Activated CD4-positive, alpha-beta T cell treated with anti-CD3 and anti-CD28 coated beads, Interleukin-2, Interleukin-6, amounts not matched to agents 100 ng/mL and 50 ng/mL, durations not matched to agents 16 hours and 8 hours (primary cell): ENCODE measurements around the gene TEX28.
"Not testable (repeated sequence)": the region's sequence is repeated elsewhere in the genome, so short reads cannot be mapped to it uniquely, and the experiment has no call there.

Source experiments
- DNase-seq: peaks from one replicate; pipeline ENCODE4 v3.0.0-alpha.2; 2020

TEX28 gene, protein sequence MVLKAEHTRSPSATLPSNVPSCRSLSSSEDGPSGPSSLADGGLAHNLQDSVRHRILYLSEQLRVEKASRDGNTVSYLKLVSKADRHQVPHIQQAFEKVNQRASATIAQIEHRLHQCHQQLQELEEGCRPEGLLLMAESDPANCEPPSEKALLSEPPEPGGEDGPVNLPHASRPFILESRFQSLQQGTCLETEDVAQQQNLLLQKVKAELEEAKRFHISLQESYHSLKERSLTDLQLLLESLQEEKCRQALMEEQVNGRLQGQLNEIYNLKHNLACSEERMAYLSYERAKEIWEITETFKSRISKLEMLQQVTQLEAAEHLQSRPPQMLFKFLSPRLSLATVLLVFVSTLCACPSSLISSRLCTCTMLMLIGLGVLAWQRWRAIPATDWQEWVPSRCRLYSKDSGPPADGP

DNA sequence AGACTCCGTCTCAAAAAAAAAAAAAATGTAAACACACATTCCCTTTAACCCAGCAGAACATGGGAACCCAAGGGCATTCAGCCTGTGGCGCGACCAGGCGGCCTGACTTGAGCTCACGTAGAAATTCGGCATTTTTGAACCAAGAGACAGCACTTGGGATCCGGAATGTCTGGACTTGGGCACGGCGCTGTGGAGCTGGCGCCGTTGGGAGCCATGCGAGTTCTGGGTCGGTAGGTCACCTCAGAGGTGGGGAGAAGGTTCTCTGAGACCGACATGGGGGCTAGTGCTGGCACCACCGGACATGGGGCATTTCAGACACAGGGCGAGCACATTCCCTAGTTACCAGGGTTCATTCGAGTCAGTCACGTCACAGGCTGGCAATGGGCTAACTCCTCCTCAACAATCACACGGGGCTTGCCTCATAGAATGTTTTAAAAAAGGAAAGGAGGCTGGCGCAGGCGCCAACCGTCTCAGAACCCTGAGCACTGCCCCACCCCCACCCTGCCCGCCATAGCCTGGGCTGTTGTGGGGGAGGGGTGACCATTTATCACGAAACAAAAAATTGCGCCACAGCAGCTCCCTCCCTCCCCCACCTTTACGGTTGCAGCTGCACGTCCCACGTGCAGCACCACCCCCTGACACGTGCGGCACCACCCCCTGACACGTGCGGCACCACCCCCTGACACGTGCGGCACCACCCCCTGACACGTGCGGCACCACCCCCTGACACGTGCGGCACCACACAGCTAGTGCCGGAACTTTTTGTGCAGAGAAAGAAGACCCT, at the start of gene TEX28:
Gene TEX28 (minus strand): TSS at position 334 of the 784 bp plus-strand sequence. CDS start 3,007 bp downstream, outside the sequence.
- DNase-seq, result no peak

DNA sequence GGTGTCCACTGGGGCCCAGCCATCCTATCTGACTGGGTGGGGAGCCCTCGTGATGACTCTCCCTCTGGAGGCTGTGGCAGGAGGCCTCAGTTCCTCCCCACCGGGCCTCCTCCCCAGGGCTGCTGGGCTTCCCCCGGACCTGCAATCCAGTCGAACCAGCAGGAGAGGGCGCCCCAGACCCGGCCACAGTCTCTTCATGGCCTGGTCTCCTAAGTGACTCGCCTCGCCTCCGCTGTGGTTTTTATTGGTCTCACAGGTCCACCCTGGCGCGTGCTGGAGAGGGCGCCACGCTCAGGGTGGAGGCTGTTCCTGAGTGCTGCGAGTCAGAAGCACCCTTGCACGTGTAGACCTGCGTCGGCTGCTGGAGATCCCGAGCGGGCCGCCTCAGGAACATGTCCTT, 48.7 kb upstream of the TEX28 start:
- DNase-seq, result not testable (repeated sequence)

DNA sequence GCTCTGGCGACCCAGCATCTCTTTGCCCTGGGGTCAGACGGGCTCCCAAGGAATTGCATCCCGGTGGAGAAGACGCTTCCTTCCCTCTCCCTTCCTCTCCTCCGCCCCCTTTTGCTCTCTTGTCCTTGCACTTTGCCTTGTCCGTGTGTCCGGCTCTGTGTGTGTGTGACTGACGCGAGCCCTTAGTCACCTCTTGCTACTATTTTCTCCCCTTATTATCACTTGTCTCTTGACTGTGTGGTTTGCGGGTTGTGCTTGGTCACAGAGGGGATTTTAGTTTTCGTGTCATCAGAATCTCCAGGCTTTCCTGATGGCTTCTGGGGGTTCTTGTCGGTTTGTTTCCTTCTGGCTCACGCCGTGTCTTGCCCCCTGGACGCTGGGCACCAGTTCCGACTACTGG, 48.1 kb upstream of the TEX28 start:
- DNase-seq, result not testable (repeated sequence)

DNA sequence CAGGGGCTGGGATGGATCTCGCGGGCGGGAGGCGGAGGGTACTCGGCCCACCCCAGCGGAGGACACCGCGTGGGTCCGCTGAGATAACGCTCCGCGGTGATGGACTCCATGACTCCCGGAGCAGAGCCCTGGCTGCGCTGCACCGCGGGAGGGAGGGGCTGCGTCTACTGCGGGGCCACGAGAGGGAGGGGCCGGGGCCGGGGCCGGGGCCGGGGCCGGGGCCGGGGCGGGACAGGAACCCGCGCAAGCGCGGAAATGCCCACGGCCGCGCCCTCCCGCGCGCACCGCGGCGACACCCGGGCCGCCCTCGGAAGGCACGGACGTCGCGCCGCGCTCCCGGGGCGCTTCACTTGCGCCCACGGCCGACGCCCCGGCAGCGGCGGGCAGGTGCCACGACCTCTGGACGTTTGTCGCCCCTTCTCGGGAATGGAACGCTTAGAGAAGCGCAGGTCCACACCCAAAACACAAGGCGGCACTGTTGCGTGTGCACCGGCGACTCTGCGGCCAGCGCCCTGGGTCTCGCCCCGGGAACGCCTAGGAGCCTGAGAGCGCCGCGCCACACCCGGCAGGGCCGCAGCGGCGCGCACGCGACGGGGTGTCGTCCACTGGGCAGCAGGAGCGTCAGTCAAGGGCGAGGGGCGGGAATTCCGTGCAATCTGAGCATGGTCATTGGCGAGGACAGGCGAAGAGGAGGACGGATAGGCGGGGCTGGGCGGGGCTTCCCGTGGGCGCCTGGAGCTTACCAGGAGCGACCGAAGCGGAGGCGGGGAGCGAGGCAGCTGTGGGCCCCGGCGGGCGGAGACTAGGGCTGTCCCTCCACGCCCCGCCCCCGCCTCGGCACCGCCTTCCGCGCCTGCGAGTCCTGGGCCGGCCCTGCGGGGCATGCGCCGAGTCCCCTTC, 46.7 kb upstream of the TEX28 start:
- DNase-seq, result not testable (repeated sequence)

DNA sequence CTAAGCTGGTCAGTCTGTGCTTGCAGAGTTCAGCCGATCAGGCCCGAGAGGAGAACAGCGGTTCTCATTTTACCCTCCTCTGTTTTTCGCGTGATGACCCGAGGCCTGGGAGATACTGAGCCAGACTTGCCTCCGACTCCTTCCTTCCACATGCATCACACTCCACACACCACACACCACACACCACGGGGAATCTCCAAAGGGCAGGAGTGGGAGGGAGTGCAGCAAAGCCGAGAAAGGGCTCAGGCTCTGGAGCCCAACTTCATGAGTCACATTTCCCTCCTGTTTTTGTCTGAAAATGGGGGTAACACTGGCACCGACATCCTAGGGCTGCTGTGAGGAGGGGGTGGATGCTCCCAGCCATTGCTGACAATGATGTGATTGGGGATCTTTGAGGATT, 39.6 kb upstream of the TEX28 start:
- no peak for DNase-seq

DNA sequence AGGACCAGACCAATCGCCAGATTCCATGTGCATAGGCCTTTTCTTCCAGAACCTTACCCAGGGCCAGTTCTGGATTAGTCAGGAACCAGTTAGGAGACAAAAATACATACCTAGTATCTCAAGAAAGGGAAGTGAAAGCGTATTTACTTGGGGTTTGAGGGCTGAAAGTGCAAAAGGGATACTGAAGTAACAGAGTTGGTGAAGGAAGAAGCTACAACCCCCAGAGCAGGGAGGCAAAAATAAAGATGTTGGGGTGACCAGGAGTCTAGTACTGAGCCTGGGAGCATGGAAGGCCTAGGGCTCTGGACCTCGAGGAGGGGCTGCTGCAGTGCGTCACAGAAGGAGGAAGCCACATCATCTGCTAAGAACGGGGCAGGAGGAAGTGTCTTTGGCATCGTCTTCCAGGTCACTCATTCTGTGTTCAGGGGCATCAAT, 38.9 kb upstream of the TEX28 start:
- no peak for DNase-seq

DNA sequence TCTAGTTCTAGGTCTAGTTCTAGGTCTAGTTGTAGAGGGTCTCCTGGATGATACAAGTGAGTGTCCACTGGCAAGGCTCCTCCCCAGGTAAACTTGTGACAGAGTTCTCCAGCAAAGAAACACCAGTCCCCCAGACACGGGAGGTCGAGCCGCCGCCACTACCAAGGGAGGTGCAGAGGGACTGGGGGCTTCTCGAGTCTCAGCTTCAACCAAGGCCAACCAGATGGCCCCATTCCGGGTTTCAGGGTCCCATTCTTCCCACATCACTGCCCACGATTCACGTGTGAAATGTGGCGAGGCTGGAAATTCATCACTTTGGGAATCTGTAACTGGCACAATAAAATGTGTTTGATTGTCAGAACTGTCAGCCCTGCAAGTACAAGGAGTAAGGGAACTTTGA, 38.2 kb upstream of the TEX28 start:
- no peak for DNase-seq

DNA sequence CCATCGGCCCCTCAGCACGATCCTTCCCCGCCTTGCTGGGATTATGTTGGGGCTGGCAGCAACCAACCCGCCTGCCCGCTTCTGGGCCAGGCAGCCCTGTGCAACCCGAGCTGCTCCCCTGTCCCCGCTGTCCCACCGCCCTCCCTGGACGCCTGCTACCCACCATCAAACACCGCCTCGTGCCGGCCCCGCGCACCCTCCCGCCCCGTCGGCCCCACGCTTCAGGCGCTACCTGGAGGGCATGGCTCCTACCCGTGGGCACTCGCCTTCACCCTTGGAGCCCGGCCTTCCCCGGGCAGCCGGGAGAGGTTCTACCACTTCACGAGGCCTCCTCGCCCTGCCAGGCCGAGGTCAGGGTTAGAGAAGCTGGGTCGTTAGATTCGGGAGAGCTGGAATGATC, 37.6 kb upstream of the TEX28 start:
- DNase-seq, result no peak

DNA sequence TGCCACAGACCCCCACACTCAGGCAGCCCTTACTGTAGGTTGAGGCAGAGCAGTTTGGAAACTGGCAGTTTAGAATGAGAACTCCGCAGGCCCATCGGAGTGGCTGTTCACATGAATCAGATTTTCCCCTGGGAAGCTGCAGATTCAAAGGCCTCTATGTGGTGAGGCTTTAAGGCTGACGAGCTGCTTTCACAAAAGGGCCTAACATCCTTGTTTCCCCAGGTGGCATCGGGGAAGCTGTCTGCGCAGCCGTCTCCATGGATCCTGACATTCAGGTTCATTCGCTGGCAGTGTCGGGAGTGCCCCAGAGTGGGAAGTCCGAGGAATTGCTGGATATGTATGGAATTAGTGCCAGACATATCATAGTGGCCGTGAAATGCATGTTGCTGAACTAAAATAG, 34.4 kb upstream of the TEX28 start:
- no peak for DNase-seq

DNA sequence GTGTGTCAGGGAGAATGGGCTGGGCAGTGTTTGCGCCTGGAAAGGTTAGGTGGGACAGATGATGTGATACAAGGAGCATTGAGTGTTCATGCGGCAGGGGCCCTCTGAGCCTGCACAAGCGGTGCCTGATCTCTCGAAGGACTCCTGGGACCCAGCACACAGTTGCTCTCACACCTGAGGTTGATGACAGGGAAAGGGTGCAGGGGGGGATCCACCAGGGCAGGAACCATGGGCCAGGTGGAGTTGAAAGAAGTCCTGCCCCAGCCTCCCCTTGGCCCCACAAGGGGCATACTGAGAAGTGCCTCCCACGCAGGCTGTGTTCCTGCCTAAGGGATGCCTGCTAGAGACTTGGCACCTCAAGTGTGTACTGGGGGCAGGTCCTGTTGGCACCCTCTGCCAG, 33.7 kb upstream of the TEX28 start:
- DNase-seq, result no peak

DNA sequence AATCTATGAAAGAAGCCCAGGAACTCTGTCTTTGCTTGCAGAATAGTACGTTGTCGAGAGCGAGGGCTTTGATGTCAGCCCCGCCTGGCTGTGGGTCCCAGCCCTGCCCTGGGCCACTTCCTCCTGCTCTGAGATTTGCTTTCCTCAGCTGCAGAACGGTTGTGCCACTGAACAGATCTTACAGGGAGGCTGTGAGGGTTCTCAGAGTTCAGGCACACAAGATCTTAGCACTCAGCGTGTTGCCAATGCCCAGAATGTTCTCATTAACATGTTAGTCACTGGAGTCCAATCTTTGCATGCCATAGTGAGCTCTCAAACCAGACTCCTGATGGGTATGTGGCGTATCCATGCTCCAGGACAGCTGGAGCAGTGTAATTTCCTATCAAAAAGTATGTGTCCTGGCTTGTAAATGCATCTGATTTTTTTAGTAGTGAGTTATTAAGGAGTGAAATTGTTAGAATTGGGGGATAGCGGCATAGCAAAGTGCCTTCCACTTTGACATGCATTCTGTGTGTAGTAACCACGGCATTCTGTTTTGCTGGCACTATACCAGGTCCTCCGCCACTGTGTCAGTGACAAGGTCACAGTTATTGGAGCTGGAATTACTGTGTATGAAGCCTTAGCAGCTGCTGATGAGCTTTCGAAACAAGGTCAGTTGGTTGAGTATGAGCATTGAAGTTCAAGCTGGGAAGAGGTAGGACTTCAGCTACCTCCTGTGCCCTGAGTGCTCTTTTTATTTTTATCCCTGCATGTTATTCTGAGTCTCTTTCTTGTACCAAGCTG, 32.3 kb upstream of the TEX28 start:
- DNase-seq, result no peak

DNA sequence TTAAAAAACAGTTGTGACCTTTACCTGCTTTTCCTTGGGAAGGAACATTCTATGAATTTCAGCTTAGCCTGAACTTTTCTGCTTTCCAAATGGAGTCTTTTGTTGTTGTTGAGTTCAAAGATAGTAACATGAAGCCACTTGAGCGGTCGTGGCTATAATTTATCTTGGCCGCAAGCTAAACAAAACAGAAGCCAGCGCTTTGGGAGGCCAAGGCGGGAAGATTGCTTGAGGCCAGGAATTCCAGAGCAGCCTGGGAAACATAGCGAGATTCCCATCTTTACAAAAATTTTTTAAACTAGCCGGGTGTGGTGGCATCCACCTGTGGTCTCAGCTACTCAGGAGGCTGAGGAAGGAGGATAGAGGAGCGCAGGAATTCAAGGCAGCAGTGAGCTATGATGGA, 30.6 kb upstream of the TEX28 start:
- no peak for DNase-seq

DNA sequence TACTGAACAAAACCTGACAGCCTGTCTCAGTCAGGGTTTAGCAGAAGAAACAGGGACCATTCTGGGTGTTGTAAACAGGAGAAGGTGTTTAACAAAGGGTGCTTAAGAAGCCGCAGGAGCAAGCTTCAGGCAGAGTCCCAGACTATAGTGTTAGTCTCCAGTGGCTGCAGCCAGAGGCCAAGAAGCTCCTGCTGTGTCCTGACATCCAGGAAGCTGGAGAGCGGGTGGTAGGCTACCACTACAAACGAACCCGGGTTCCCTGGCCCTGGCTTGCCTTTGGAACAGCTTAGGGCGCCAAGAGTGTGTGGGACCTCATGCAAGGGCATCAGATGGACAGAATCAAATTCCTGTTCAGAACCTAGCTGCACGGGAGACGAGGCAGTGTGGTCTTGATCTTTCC, 28.6 kb upstream of the TEX28 start:
- no peak for DNase-seq

DNA sequence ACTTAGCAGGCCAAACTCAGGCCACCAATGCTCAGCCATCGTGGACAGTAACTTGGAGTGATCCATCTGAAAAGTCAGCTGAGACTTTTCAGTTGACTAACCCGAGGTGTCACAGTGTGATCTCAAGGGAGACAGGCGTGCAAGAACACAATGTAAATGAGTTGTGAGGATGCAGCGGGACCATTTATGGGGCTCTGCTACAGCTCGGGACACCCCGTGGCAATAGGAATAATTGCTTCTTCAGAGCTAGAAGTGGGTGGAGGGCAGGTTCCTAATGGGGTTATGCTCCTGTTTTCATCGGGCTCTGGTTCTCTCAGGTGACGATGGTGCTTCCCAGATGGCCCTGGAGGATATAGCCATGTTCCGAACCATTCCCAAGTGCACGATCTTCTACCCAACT, 28.0 kb upstream of the TEX28 start:
- DNase-seq, result no peak

DNA sequence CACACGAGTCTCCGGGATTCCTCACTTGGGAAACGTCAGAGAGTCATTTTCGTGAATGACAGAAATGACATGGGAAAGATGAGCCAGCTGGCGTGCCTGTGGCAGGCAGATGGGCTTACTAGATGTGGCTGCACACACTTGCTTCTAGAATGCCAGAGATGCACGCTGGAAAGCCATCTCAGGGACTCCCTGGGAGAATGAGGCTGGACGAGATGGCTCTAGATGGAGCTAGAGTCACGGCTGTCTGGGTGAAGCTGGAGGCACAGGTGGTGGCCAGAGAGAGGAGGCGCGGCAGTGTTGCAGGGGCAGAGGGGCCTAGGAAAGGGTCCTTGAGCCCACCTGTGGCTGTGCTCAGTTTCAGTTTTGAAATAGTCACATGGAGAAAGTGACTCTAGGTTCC, 26.7 kb upstream of the TEX28 start:
- DNase-seq, result no peak

DNA sequence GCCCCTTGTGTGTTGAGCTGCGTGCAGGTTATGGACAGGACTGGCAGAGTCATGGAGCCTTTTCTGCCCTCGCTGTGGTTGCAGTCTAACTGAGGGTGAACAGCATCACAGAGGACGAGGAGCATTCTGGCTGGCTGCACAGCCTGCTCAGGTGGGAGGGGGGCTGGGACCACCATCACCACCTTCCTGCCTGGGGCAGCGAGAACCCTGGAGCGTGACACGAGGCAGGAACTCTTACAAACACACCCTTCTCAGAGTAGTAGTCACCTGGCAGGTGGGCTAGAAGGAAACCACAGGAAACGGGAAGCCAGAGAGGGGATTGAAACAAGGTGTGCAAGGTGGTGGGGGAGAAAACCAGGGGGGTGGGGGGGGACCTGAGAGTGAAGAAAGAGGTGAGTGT, 26.2 kb upstream of the TEX28 start:
- DNase-seq, result no peak

DNA sequence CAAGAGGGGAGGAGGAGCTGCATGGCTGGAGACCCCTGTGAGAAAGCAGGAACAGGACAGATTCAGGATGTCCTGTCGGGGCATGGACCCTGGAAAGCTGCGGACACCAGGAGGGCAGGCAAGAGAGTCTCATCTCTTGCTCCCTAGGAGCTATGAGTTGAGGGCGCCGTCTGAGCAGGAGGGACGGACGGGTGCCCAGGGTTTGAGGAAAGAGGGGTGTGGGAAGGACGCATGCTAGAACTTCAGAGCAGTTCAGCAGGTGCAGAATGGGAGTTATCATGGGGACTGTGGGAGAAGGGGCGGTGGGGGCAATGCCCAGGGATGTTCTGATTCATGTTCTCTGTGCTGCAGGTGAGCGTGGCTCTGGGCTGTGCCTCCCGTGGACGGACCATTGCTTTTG, 25.5 kb upstream of the TEX28 start:
- DNase-seq, result no peak

DNA sequence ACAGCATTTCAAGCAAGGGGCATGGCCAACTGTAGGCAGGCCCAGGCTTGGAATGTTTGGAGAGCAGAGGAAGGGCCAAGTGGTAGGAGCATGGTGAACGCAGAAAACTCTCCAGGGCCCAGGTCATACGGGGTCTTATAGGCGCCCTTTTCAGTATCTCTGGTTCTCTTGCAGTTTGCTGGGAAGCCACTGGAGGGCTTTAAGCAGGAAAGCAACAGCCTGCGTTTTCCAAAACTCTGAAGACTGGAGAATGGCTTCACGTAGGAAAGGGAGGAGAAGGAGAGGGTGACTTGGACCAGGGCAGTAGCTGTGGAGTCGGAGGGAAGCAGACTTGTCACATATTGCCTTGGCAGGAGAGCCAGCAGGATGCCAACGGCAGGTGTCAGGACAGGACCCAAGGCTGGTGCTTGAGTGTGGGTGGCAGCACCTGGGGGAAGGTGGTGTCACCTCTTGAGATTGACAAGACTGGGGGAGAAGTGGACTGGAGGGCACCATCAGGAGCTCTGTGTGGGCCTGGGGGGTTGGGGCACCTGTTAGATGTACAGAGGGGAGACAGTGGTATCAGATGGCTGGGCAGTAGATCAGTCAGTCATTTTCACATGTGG, 22.6 kb upstream of the TEX28 start:
- no peak for DNase-seq

DNA sequence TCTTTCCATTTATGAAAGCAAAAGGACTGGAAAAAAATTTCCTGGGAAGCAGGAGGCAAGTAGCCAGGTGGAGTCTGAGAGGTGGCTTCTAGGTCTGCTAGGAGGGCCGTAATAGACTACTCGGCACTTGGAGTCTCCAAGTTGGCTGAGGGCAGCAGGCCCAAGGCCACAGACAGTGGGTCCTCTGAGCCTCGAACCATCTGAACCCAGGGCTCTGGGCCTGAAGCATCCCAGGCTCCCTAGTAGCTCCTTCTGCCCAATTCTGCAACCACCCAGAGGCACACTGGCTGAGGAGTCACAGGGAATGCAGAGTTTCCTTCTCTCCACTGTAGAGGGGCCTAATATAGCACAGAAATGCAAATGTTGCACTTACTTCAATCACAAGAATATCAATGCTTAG, 20.5 kb upstream of the TEX28 start:
- DNase-seq, result no peak

DNA sequence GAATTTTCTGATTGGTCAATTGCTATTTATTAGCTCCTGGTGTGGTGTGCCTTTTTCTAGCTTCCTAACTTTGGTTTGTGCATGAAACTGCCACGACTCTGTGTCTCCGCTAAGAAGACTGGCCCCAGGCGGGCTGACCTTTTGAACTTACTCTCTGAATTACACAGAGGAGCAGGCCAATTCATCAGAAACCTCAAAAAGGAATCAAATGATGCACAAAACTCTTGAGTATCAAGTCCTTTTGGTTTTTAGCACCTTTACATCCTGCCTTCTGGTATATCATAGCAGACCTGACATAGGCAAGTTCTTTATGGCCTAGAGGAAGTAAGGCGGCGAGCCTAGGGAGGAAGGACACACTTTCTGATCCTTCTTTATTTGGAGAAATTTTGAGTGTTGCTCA, 18.2 kb upstream of the TEX28 start:
- DNase-seq, result peak; percentile 60

DNA sequence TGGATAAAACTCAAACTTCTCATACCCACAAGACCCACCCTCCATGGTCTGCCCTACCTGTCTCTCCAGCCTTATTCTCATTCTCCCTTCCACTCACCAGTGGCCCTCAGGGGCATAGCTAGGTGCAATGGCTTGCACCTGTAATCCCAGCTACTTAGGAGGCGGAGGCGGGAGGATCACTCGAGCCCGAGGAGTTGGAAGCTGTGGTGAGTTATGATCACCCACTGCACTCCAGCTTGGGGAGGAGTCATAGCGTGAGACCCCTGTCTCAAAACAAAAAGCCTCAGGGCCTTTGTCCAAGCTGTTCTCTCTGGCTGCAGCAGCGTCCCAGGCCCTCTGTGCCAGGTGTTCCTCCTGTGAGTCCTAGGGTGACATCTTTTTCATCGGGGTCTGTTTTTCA, 17.2 kb upstream of the TEX28 start:
- DNase-seq, result no peak
